SU-DHL-6 (cell line): Measurements from ENCODE around the gene TOM1.
"Not testable (repeated sequence)": the region's sequence is repeated elsewhere in the genome, so short reads cannot be mapped to it uniquely, and the experiment has no call there.

Experiments
- H2AFZ ChIP-seq: fragments of 200-600 bp; sonication (generic); 2 replicates; pipeline ENCODE4 v1.6.1; 2014; ENCODE audit warnings: low read depth, mild to moderate bottlenecking, moderate library complexity, mixed read lengths, antibody characterized with exemption, low read length; ENCODE audit not compliant: severe bottlenecking
- H3F3A ChIP-seq: fragments of 200-600 bp; shearing (Covaris generic); 2 replicates; pipeline ENCODE4 v1.6.0; 2016; ENCODE audit warnings: antibody characterized with exemption, mild to moderate bottlenecking; ENCODE audit not compliant: insufficient read depth
- H3K27ac ChIP-seq: fragments of 200-600 bp; sonication (generic); 2 replicates; pipeline ENCODE4 v1.5.1; 2016; ENCODE audit warnings: low read depth, mild to moderate bottlenecking, low read length, moderate library complexity, mixed read lengths
- H3K27me3 ChIP-seq: fragments of 200-600 bp; sonication (generic), shearing (Covaris generic); 2 replicates; pipeline ENCODE4 v1.6.0; 2014; ENCODE audit warnings: mild to moderate bottlenecking, low read length
- H3K36me3 ChIP-seq: fragments of 200-600 bp; sonication (generic); 2 replicates; pipeline ENCODE4 v1.6.1; 2014; ENCODE audit warnings: mild to moderate bottlenecking, low read length, mixed read lengths
- H3K4me2 ChIP-seq: fragments of 300-600, 200-600 bp; shearing (Covaris generic), sonication (generic); 2 replicates; pipeline ENCODE4 v1.6.0; 2014; ENCODE audit warnings: low read length, low read depth, mild to moderate bottlenecking; ENCODE audit not compliant: poor library complexity, severe bottlenecking
- H3K4me3 ChIP-seq: fragments of 200-600 bp; sonication (generic); 2 replicates; pipeline ENCODE4 v1.5.1; 2014; ENCODE audit warnings: antibody characterized with exemption, low read length, mild to moderate bottlenecking, mixed read lengths; ENCODE audit not compliant: insufficient read depth, poor library complexity, severe bottlenecking
- H3K79me2 ChIP-seq: fragments of 200-600 bp; sonication (generic); 2 replicates; pipeline ENCODE4 v1.6.1; 2014; ENCODE audit warnings: mild to moderate bottlenecking, low read length, moderate library complexity; ENCODE audit not compliant: insufficient read depth
- H3K9ac ChIP-seq: fragments of 200-600 bp; sonication (generic); 2 replicates; pipeline ENCODE4 v1.7.0; 2014; ENCODE audit warnings: mild to moderate bottlenecking, low read length
- H3K9me2 ChIP-seq: fragments of 200-600 bp; sonication (generic); replicated peaks from 2 replicates; pipeline ENCODE4 v1.6.1; 2014; ENCODE audit warnings: low read length; ENCODE audit not compliant: insufficient read depth
- H3K9me3 ChIP-seq: fragments of 200-600 bp; sonication (generic); 2 replicates; pipeline ENCODE4 v1.6.1; 2014; ENCODE audit warnings: low read length, mixed read lengths; ENCODE audit not compliant: insufficient read depth
- H4K20me1 ChIP-seq: fragments of 200-600 bp; sonication (generic); 2 replicates; pipeline ENCODE4 v1.6.1; 2014; ENCODE audit warnings: low read depth, mild to moderate bottlenecking, antibody characterized with exemption, low read length, moderate library complexity, mixed read lengths
- EZH2phosphoT487 ChIP-seq: fragments of 200-600 bp; sonication (generic), shearing (Covaris generic); conservative IDR thresholded peaks from 2 replicates; pipeline ENCODE4 v1.6.1; 2018; ENCODE audit warnings: mild to moderate bottlenecking, antibody characterized with exemption, low read length, moderate library complexity, mixed read lengths
- TF ChIP-seq, protein P1 (sequence below): fragments of 200-600 bp; sonication (generic); IDR thresholded peaks from one replicate; pipeline ENCODE4 v1.5.1; 2017; ENCODE audit warnings: antibody characterized with exemption, mild to moderate bottlenecking, low read length, moderate library complexity; ENCODE audit not compliant: insufficient read depth, poor library complexity, severe bottlenecking

TOM1 gene

DNA sequence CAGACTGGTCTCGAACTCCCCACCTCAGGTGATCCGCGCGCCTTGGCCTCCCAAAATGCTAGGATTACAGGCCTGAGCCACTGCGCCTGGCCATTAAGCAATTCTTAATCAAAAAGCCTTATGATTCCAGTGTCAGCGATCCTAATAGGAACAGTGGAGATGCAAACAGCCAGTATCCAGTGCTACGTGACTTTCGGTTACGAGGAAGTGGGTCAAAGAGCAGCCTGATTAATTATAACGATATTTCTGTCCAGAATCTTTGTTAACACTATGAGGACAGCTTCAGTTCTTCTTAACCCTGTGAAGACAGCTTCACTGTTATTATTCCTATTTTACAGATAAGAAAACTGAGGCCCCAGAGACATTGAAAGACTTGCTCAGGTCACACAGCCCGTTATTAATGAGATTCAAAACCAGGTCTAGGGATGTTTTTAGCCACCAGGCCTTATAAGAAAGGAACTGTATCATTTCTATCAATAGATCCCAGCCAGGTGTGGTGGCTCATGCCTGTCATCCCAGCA, 63.9 kb downstream of the TOM1 start:
- no peak overlapping the region for H3K4me2 ChIP-seq
- H3K9ac ChIP-seq, result no peak overlapping the region
- H4K20me1 ChIP-seq, result no peaks in the 10 kb centered on the region
- H3K79me2 ChIP-seq, result no peaks in the 10 kb centered on the region
- TF ChIP-seq, protein P1, sequence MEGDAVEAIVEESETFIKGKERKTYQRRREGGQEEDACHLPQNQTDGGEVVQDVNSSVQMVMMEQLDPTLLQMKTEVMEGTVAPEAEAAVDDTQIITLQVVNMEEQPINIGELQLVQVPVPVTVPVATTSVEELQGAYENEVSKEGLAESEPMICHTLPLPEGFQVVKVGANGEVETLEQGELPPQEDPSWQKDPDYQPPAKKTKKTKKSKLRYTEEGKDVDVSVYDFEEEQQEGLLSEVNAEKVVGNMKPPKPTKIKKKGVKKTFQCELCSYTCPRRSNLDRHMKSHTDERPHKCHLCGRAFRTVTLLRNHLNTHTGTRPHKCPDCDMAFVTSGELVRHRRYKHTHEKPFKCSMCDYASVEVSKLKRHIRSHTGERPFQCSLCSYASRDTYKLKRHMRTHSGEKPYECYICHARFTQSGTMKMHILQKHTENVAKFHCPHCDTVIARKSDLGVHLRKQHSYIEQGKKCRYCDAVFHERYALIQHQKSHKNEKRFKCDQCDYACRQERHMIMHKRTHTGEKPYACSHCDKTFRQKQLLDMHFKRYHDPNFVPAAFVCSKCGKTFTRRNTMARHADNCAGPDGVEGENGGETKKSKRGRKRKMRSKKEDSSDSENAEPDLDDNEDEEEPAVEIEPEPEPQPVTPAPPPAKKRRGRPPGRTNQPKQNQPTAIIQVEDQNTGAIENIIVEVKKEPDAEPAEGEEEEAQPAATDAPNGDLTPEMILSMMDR, result no peak
- TF ChIP-seq EZH2phosphoT487, result no peak
- H3K27ac ChIP-seq, result no peak overlapping the region
- H3K9me2 ChIP-seq, result no peaks in the 10 kb centered on the region
- H3F3A ChIP-seq, result 0 out of 2 replicates have a peak, but pooled peaks cover 6% of the 10 kb centered on the region
- no peaks in the 10 kb centered on the region for H3K27me3 ChIP-seq
- H3K4me3 ChIP-seq, result no peak overlapping the region
- no peaks in the 10 kb centered on the region for H3K9me3 ChIP-seq
- no peak overlapping the region for H2AFZ ChIP-seq
- no peaks in the 10 kb centered on the region for H3K36me3 ChIP-seq

DNA sequence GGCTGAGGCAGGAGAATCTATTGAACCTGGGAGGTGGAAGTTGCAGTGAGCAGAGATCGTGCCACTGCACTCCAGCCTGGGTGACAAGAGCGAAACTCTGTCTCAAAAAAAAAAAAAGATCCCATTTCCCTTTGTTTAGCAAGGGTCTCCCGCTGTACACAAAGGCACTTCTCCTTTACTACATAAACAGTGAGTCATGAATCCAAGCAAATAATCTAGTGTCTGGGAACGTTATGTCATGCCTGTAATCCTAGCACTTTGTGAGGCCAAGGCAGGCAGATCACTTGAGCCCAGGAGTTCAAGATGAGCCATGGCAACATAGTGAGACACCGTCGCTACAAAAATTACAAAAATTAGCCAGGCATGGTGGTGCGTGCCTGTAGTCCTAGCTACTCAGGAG, 64.5 kb downstream of the TOM1 start:
- not testable (repeated sequence) for H2AFZ ChIP-seq, H3K79me2 ChIP-seq, H3K36me3 ChIP-seq, H3K27me3 ChIP-seq, H3F3A ChIP-seq, H4K20me1 ChIP-seq, H3K4me3 ChIP-seq, H3K4me2 ChIP-seq, H3K9me2 ChIP-seq, H3K9ac ChIP-seq, H3K9me3 ChIP-seq, H3K27ac ChIP-seq

- H3K27me3 ChIP-seq, result no peaks in the 10 kb centered on the region
- peak overlapping the region; percentile 5 for H2AFZ ChIP-seq
- no peak overlapping the region for H3K4me3 ChIP-seq
- no peak overlapping the region for H3K27ac ChIP-seq
- H3F3A ChIP-seq, result 0 out of 2 replicates have a peak, but pooled peaks cover 6% of the 10 kb centered on the region
- H4K20me1 ChIP-seq, result no peaks in the 10 kb centered on the region
- H3K9me2 ChIP-seq, result no peaks in the 10 kb centered on the region
- no peaks in the 10 kb centered on the region for H3K9me3 ChIP-seq
- no peaks in the 10 kb centered on the region for H3K36me3 ChIP-seq
- no peaks in the 10 kb centered on the region for H3K79me2 ChIP-seq
- no peak overlapping the region for H3K9ac ChIP-seq
- TF ChIP-seq EZH2phosphoT487, result no peak
- TF ChIP-seq, protein P1, result no peak
- H3K4me2 ChIP-seq, result no peak overlapping the region
Measured at GRCh38 chr22:35367331-35367886, 67.7 kb downstream of the TOM1 start.

GRCh38 chr22:35368386-35368785, 68.7 kb downstream of the TOM1 start:
- TF ChIP-seq, protein P1, result no peak
- no peak for TF ChIP-seq EZH2phosphoT487
- no peaks in the 10 kb centered on the region for H4K20me1 ChIP-seq
- H3K9me2 ChIP-seq, result no peaks in the 10 kb centered on the region
- no peaks in the 10 kb centered on the region for H3K9me3 ChIP-seq
- no peak overlapping the region for H3K27ac ChIP-seq
- no peak overlapping the region for H3K4me2 ChIP-seq
- no peak overlapping the region for H3K4me3 ChIP-seq
- no peak overlapping the region for H2AFZ ChIP-seq
- no peaks in the 10 kb centered on the region for H3K36me3 ChIP-seq
- no peak overlapping the region for H3K9ac ChIP-seq
- H3K27me3 ChIP-seq, result no peaks in the 10 kb centered on the region
- no peaks in the 10 kb centered on the region for H3K79me2 ChIP-seq
- 0 out of 2 replicates have a peak, but pooled peaks cover 6% of the 10 kb centered on the region for H3F3A ChIP-seq
